ENCODE data around the gene CAV3. TPM values are rescaled to one million over a fixed set of nuclear protein-coding genes. Genes with fewer than 3 reads are reported as not detected.

CAV3 gene
- not detected in 2 replicates for total RNA-seq

GRCh38 chr3:8733332-8734094 is at the start of gene CAV3:
TSS of gene CAV3 (plus strand) at chr3:8733802. CDS start at chr3:8733877, 75 bp downstream.

GRCh38 chr3:8769088-8769822 is 35.7 kb downstream of the CAV3 start, which contains the start of gene OXTR:
TSS of gene OXTR (minus strand) at chr3:8769613. CDS start at chr3:8768187, 1,426 bp downstream.

Other genes with a start within 250 kb of the CAV3 start
- gene LMCD1, start 232.0 kb upstream of the CAV3 start, total RNA-seq, result 20.6 and 32.2 TPM in 2 replicates
- gene SSUH2, start 89.0 kb upstream of the CAV3 start, total RNA-seq, result not detected in 2 replicates
- gene OXTR, start 35.8 kb downstream of the CAV3 start, total RNA-seq, result 0.32 and 1.1 TPM in 2 replicates
- 4.4 and 22.0 TPM in 2 replicates for gene RAD18, start 229.7 kb downstream of the CAV3 start, total RNA-seq